Endodermal cell (in vitro differentiated cells): ENCODE measurements around the gene GGT6. TPM values are rescaled to one million over a fixed set of nuclear protein-coding genes. Genes with fewer than 3 reads are reported as not detected.

ENCODE experiments used
- DNase-seq: peaks from one replicate; pipeline ENCODE4 v3.0.0-alpha.2; 2017
- H3K27ac ChIP-seq: 2 replicates; pipeline ENCODE4 v1.5.1; 2013; ENCODE audit warnings: mild to moderate bottlenecking, low read depth, low read length, moderate library complexity
- H3K27me3 ChIP-seq: 2 replicates; pipeline ENCODE4 v1.6.1; 2013; ENCODE audit warnings: mild to moderate bottlenecking, low read length, moderate library complexity; ENCODE audit not compliant: insufficient read depth, control insufficient read depth, poor library complexity, severe bottlenecking
- H3K36me3 ChIP-seq: 2 replicates; pipeline ENCODE4 v1.7.0; 2013; ENCODE audit warnings: mild to moderate bottlenecking, low read length, moderate library complexity; ENCODE audit not compliant: control insufficient read depth, insufficient read depth
- H3K4me1 ChIP-seq: one replicate; pipeline ENCODE4 v1.7.0; 2013; ENCODE audit warnings: low read length; ENCODE audit not compliant: control insufficient read depth, insufficient read depth
- H3K4me3 ChIP-seq: 2 replicates; pipeline ENCODE4 v1.5.1; 2013; ENCODE audit warnings: mild to moderate bottlenecking, low read length, moderate library complexity
- H3K9ac ChIP-seq: 2 replicates; pipeline ENCODE4 v1.6.1; 2013; ENCODE audit warnings: mild to moderate bottlenecking, low read length, moderate library complexity; ENCODE audit not compliant: poor library complexity, severe bottlenecking; ENCODE audit errors: extremely low read depth
- H3K9me3 ChIP-seq: 2 replicates; pipeline ENCODE4 v1.6.1; 2013; ENCODE audit warnings: mild to moderate bottlenecking, low read length, moderate library complexity; ENCODE audit not compliant: control insufficient read depth
- H3K27ac Mint-ChIP-seq: 2 replicates; pipeline ENCODE4 v1.8.0; 2020; ENCODE audit warnings: mixed read lengths
- H3K27me3 Mint-ChIP-seq: 2 replicates; pipeline ENCODE4 v1.8.0; 2021; ENCODE audit warnings: mild to moderate bottlenecking, mixed read lengths; ENCODE audit not compliant: insufficient read depth
- H3K36me3 Mint-ChIP-seq: 2 replicates; pipeline ENCODE4 v1.8.0; 2020; ENCODE audit warnings: low read depth, mixed read lengths
- H3K4me1 Mint-ChIP-seq: 2 replicates; pipeline ENCODE4 v1.8.0; 2020; ENCODE audit warnings: mixed read lengths
- H3K4me3 Mint-ChIP-seq: 2 replicates; pipeline ENCODE4 v1.8.0; 2020; ENCODE audit warnings: mild to moderate bottlenecking, moderate library complexity, mixed read lengths
- H3K9me3 Mint-ChIP-seq: 2 replicates; pipeline ENCODE4 v1.8.0; 2020; ENCODE audit warnings: mild to moderate bottlenecking, mixed read lengths
- CTCF ChIP-seq: fragments of 200-600 bp; sonication (generic); conservative IDR thresholded peaks from 2 replicates; pipeline ENCODE4 v1.5.0; 2021; ENCODE audit warnings: antibody characterized with exemption, mild to moderate bottlenecking
- WGBS, 2 experiments: methylation state at CpG; one replicate each; pipeline versions ENCODE4 v1.1.5 to v1.1.7; 2013; ENCODE audit warnings: missing lambda C conversion rate in 2 of 2, mixed read lengths in 1 of 2; ENCODE audit not compliant: insufficient coverage in 1 of 2, insufficient read length in 1 of 2; 5-methylcytosine and 5-hydroxymethylcytosine counted together
- total RNA-seq, 2 donors: library from RNA; stranded (reverse); fragmentation: NEBNext Ultra II Directional in 1 of 2; extraction: Animal tissue kit (Norgen Biotek cat#: 25700) in 1 of 2; gene quantifications; 2 replicates in 1 of 2; 3 replicates in 1 of 2; pipeline ENCODE4 v1.2.1, GENCODE V29; 2021

Gene GGT6
- total RNA-seq, 2 donors from 2014 or later, result not detected

GRCh38 chr17:4543557-4544026 is 16.8 kb downstream of the GGT6 start:
- Histone ChIP-seq H3K36me3 (peaks cover 23% of the 10 kb centered on the region), H3K27me3 (no peaks in the 10 kb centered on the region), H3K9me3 (no peaks in the 10 kb centered on the region), H3K4me1 (no peaks in the 10 kb centered on the region), H3K4me3 (no peak overlapping the region), H3K27ac (no peak overlapping the region), H3K9ac (no peak overlapping the region)
- WGBS, 2 experiments, result 91 to 92% methylated on average over 17 to 19 of the region's 19 CpGs
- H3K27me3 Mint-ChIP-seq, result no peaks in the 10 kb centered on the region
- no peak for DNase-seq
- H3K9me3 Mint-ChIP-seq, result no peaks in the 10 kb centered on the region
- TF ChIP-seq CTCF, result no peak
- no peak overlapping the region for H3K27ac Mint-ChIP-seq
- H3K4me3 Mint-ChIP-seq, result no peak overlapping the region
- H3K36me3 Mint-ChIP-seq, result peaks cover 48% of the 10 kb centered on the region
- H3K4me1 Mint-ChIP-seq, result no peaks in the 10 kb centered on the region

- DNase-seq, result no peak
- H3K27me3 Mint-ChIP-seq, result no peaks in the 10 kb centered on the region
- Histone ChIP-seq H3K9me3 (no peaks in the 10 kb centered on the region), H3K27me3 (no peaks in the 10 kb centered on the region), H3K36me3 (peaks cover 23% of the 10 kb centered on the region), H3K27ac (no peak overlapping the region), H3K4me1 (no peaks in the 10 kb centered on the region), H3K9ac (no peak overlapping the region), H3K4me3 (no peak overlapping the region)
- no peaks in the 10 kb centered on the region for H3K4me1 Mint-ChIP-seq
- no peak overlapping the region for H3K4me3 Mint-ChIP-seq
- TF ChIP-seq CTCF, result no peak
- 95 to 96% methylated on average over 17 to 19 of the region's 19 CpGs for WGBS, 2 experiments
- H3K9me3 Mint-ChIP-seq, result no peaks in the 10 kb centered on the region
- peaks cover 45% of the 10 kb centered on the region for H3K36me3 Mint-ChIP-seq
- H3K27ac Mint-ChIP-seq, result no peak overlapping the region
Measured at GRCh38 chr17:4542726-4543191, 17.6 kb downstream of the GGT6 start.

- Histone ChIP-seq H3K27ac (no peak overlapping the region), H3K4me3 (no peak overlapping the region), H3K9ac (no peak overlapping the region), H3K36me3 (peaks cover 23% of the 10 kb centered on the region), H3K4me1 (no peaks in the 10 kb centered on the region), H3K9me3 (no peaks in the 10 kb centered on the region), H3K27me3 (no peaks in the 10 kb centered on the region)
- Mint-ChIP-seq H3K4me1 (no peaks in the 10 kb centered on the region), H3K27me3 (no peaks in the 10 kb centered on the region), H3K36me3 (peaks cover 40% of the 10 kb centered on the region), H3K4me3 (no peak overlapping the region), H3K9me3 (no peaks in the 10 kb centered on the region), H3K27ac (no peak overlapping the region)
- no peak for DNase-seq
- WGBS, 2 experiments, result 95 to 98% methylated on average over 14 of the region's 14 CpGs
- no peak for TF ChIP-seq CTCF
Measured at GRCh38 chr17:4542003-4542725, 18.2 kb downstream of the GGT6 start.
